GM19043 (cell line): Measurements from ENCODE around the gene ZNF296.

Experiments used
- ATAC-seq: cut with Tn5 transposase; IDR thresholded peaks from one replicate; pipeline ENCODE4 v1.9.1; 2021; ENCODE audit warnings: low read depth; ENCODE audit not compliant: unreplicated experiment

The ZNF296 gene

DNA sequence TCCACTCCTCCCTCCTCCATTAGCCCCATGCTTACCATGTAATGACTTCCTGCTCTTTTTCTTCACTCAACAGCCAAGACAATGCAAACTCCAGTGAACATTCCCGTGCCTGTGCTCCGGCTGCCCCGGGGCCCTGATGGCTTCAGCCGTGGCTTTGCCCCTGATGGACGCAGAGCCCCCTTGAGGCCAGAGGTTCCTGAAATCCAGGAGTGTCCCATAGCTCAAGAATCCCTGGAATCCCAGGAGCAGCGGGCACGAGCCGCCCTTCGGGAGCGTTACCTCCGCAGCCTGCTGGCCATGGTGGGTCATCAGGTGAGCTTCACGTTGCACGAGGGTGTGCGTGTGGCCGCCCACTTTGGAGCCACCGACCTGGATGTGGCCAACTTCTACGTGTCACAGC lies 13.8 kb upstream of the ZNF296 start:
- no peak for ATAC-seq

DNA sequence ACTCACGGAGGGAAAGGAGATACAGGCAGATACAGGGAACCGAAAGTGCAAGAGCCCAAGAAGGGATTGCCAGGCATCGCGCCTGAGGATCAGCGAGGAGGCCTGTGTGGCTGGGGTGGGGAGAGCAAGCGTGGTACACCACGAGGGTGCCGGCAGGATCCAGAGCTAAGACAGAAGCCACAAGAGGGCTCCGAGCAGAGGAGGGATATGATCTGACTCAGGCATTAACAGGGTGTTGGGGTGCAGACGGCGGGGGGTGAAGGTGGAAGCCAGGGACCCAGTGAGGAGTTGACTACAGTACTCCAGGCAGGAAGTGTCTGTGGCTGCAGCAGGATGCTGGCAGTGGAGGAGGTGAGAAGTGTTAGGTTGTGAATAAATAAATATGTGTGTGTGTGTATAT lies 11.3 kb upstream of the ZNF296 start:
- ATAC-seq: no peak

DNA sequence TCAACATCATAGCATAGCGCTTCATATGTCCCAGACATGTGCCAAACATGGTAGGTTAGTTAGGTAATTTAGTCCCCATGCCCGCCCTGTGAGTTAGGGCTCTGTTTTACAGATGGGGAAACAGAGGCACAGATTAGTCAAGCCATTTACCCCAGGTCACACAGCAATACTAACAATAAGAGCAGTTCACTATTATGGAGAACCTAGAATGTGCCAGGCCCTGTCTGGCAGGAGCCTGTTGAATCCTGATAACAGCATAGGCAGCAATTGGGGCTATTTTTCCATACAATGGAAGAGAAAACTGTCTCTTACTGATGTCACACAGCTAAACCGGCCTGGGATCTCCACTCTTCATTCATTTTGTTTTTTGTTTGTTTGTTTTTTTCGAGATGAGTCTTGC lies 10.2 kb upstream of the ZNF296 start:
- ATAC-seq: no peak

DNA sequence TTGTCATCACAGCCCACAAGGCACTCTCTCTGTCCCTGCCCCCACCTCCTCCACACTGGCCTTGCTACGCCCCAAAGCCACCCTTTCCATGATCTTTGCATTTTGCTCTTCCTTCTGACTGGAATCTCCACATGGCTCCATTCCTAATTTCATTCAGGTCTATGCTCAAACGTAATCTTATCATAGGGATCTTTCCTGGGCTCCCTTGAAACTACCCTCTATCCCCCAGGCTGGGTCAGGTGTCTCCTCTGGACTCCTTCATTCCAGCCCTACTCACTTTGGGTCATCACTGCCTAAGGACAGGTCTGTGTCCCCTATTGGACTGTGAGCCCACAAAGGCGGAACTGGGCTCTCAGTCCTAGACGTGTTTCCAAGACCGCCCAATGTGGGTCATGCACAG lies 5.9 kb upstream of the ZNF296 start:
- ATAC-seq: no peak

DNA sequence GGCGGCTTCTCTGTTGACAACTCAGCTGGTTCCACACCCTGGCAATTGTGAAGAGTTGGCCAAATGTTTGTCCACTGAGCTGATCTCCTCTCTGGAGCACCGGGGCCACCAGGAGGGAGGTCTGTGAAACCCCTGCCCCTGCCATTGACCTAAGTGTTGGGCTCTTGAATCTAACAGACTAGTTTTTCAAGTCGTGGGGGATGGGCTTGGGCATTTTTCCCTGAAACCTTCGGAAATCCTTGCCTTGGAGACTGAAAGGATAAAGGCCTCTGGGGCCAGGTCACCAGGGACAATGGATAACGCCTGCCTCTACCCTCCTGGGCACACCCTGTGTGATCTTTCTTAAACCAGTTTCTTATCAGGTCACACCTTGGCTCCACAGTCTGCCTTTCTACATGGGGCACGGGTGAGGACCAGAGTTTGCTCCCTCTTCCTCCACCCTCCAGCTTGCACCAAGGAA lies 3.7 kb upstream of the ZNF296 start:
- ATAC-seq: no peak

DNA sequence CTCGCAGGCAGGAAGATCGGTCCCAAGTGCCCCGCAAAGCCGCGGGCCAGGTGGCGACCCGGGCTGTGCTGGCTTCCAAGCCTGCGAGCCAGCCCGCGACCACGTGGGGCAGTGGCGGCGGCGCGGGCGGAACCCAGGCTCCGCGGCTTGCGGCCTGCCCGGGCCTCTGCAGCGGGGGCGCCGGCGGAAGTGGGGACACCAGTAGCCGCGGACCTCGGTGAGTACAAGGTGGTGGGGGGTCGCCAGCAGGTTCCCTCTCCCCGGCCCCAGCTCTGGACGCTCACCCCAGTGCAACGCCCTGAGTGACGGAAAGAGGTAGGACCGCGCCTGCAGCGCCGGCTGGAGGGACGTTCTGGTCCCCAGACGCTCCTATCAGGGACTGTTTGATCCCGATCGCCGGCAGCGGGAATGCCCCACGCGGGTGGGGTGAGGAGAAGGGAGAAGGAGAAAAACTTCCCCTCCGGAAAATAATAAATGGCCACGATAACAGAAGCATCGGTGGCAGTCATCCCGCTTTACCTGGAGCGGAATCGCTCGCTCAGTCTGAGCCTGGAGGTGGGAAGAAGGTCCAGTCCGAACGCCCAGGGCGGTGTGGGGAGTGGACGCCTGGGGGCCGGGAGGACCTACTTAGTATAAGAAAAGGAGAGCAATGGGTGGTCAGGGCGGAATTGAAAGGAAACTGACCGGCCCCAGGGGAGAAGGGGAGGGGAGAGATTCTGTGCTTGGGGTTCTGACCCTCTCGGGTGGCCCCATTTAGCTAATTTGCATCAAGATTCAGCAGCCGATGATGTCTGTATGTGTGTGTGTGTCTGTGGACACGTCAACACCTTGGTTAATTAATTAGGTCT lies 3.0 kb upstream of the ZNF296 start, which contains the start of gene GEMIN7:
TSS of gene GEMIN7 (plus strand) at position 198 of the 848 bp plus-strand sequence. CDS start 10,855 bp downstream, outside the sequence.
- no peak for ATAC-seq

DNA sequence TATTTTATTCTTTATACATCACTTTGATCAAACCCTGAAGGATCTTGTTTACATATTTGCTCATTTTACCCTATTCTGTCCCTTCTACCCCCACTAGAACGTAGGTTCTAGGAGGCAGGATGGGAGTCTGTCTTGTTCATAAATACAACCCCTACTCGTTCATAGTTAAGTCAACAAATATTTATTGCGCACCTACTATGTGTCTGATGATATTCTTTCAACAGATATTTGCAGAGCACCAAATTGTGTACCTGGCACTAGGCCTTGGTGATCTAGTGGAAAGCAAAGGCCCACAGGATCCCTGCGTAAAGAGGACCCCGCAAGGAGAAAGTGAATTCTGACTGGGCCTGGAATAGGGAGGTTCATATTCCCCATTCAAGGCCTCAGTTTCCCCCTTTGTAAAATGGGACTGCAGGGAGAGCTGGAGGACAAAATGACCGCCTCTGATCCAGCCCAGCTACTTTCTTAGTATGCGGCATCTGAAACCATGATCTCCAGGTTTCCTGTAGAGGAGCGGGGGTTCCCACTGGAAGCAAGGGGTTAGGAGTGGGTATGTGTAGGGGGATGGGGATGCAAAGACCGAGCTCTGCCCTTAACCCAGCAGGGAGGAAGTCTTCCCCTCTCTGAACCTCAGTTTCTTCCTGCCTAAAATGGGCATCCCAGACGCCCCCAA lies 2.2 kb upstream of the ZNF296 start:
- ATAC-seq: no peak

DNA sequence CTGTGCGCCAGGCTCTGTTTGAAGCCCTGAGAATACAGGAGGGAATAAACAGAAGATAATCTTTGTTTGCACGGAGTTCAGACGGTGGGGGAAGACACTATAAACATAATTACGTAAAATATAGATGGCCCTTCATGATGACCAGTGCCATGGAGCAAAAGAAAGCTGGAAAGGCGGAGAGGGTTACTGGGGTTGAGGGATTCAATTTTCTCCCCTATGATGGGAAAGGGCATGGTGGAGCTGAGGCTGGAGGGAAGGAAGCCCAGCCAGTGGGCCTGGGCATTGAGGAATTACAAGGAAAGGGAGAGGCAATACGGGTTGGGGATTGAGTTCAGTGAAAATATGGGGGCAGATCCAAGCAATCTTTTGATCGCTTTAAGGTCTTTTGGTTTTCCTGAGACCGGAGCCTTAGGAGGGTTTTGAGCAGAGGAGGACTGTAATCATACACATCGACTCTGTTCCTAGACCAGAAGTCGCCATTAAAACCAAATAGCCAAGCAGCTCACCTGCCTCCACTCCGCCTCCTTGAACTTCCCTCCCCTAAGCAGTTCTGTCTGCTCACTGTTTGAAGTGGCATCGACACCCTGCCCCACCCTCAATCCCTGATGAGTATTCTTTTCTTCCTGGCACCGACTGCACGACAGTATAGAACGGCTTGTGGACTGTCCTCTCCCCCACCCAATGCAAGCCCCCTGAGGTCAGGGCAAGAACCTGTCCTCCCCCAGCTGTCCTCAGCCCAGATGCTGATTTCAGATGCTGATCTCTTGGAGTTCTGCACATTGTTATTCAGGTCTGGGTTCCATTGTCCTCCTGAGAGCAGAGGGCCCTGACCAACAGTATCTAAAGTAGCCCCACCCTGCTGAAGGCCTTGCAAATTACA lies 813 bp upstream of the ZNF296 start:
- no peak for ATAC-seq

DNA sequence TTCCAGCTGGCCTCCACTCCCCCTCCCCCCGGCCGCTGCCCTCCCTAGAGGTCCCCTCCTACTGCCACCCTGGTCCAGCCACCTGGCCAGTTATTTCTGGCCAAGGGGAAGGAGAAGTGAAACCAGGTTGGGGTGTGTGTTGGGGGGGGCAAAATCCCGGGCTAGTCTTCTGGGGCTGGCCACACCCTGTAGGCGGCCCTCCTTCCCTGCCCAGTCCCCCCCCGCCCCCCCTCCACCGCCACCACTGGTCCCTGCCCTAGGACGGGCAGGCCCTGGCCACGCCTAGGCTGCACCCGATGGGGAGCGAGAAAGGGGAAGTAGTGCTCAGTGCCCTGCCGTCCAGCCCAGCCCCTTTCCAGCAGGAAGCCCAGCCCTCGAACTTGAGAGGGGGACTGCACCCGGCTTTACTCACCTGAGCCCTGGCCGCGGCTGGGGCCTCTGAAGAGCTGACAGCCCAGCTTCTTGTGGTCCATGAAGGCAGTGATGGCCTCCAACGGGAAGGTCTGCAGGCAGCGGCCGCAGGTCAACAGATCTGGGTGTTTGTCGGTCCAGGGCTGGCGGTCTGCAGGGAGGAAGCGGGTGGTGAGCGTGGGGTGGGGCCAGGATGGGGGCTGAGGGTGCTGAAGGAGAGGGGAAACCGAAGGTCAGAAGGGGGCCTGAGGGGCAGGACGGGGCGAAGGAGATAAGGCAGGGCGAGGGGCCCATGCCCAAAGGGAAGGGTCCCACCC lies 813 bp downstream of the ZNF296 start:
- ATAC-seq: peak; percentile 53

DNA sequence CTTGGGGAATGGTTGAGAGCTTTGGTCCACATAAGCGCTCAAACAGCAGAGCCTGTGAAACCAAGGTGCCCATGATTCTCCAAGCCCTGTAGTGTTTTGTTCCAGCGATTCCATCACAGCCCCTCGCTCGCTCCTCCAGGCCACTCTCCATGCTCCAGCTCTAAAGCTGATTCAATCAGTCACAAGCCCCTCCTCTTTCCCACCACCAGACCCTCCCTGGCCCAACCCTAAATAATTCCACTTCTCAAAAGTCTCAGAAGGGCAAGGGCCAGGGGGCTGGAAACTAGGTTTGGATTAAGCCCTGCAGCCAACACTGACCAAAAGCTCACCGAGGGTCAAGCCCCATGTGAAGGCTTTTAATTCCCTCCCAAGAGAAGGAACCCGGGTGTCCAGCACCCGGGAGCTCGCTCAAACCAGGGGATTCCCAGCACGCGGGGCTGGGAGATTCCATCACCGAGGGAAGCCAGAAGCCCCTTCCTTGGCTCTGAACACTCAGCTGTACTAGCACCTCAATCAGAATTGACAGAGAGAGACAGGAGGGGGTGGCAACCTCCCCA lies 1.5 kb downstream of the ZNF296 start:
- ATAC-seq: no peak

DNA sequence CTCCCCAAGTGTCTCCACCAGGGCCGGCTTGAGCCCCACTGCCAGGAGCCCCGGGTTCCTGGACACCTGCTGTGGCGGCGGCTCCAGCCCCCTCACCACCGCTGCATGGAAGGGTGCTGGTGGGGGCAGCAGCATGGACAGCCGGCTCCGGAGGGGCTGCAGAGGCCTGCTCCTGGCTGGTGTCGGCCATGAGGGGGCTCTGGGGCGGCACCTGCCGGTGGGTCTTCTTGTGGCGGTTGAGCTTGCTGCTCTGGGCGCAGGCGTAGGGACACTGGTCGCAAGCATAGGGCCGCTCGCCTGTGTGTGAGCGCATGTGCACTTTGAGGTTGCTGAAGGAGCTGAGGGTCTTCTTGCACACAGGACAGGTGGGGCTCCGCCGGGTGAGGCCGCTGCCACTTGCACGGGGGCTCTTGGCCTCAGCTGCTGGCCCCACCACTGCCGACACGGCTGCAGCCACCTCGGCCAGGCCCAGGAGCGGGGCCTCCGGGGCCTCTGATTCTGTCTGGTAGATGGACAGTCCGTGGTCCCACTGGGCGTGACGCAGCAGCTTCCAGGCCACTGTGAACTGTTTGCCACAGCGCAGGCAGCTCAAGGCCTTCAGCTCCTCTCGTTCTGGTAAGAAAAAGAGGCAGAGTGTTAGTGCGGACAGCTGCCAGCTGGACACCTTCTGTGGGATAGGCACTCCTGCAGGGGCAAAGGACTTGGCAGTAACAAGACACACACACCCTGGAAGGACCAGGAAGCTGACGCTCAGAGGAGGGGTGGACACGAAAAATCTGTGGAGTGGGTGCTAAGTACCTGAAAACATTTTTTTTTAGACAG lies 4.1 kb downstream of the ZNF296 start:
- ATAC-seq: no peak

DNA sequence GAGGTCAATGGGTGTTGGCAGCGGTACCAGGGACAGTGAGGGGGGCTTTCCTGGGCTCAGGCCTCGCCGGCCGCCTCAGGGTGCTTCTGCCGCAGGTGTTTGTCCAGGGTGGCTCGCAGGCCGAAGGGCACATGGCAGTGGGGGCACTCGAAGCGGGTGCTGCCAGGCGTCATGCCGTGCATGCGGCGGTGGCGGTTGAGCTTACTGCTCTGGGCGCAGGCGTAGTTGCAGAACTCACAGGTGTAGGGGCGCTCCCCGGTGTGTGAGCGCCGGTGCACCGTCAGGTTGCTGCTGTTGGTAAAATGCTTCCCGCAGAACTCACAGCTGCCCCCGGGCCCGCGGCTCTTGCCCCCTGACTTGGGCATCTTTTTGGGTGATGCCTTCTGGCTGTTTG lies 4.7 kb downstream of the ZNF296 start:
- no peak for ATAC-seq

DNA sequence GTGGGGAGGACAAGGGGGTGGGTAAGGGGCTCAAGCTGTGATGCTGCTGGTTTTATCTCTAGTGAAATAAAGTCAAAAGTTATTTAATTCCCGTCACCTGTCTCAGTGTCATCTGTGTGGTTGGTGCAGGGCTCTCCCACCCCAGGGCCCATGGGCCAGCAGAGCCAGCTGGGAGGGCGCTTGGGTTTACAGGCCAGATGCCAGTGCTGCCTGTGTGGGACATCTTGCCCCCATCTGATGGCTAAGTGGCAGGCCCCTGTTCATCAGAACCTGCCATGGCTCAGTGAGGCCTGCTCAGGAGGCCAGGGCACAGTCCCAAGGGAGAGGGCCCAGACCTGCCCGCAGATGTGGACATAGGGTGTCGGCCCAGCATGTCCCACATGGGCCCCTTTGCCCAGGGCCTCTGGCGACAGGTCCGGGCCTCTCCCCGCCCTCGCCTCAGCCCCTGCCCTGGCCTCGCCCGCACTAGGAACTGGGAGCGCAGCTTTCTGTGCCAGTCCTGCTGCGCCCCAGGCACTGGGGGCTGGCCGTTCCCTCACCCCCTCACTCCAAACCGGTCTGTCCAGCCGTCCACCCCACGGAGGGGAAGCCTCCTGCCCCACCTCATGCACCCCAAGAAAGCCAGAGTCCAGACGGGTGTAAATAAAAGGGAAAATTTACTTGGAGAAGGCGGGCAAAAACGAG lies 5.3 kb downstream of the ZNF296 start:
- ATAC-seq: no peak

DNA sequence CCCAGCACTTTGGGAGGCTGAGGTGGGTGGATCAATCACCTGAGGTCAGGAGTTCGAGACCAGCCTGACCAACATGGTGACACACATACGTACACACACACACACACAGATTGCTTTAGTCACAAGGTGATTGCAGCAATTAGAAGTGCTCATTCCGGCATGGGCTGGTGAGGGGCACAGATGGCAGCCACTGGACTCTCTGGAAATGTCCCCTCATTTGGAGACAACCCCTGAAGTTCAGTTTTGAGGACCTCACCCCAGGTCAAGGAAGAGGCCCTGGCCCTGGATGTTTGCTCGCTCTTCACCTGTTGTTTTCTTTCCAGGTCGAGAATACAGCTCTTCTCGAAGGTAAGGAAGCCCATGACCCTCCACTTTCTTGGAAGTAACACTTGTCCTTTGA lies 6.1 kb downstream of the ZNF296 start:
- ATAC-seq: no peak

DNA sequence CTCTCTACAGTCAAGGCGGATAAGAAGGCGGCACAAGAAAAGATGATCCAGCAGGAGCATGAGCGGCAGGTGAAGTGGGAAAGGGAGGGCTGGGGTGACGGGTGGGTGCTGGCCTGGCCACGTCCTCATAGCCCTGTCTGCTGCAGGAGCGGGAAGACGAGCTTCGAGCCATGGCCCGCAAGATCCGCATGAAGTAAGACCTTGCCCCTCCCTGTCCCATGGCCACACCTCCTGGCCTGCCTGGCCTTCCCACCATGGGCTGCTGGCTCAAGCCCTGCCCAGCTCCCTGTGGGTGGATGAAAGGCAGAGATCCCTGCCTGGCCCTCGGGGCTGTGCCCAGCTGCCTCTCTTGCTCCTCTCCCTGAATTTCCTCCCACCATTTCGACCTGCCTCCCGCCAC lies 7.2 kb downstream of the ZNF296 start:
- no peak for ATAC-seq

DNA sequence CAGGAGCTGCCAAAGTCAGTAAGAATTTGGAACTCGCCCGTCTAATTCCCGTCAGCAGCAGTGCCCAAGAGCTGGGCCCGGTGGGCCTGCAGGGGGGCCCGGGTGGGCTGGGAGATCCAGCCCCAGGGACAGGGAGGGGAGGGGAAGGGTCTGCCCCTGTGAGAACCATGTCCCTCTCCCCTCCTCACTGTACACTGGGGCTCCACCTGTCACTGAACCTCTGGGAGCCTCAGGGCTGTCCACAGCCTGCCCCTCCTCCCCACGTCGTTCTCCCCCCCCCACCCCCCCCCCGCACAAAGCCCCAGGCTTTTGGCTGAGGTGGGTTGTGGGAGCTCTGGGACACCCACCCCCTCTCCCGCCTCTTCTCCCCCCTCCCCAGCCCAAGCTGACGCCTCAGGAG lies 8.2 kb downstream of the ZNF296 start:
- ATAC-seq: no peak

DNA sequence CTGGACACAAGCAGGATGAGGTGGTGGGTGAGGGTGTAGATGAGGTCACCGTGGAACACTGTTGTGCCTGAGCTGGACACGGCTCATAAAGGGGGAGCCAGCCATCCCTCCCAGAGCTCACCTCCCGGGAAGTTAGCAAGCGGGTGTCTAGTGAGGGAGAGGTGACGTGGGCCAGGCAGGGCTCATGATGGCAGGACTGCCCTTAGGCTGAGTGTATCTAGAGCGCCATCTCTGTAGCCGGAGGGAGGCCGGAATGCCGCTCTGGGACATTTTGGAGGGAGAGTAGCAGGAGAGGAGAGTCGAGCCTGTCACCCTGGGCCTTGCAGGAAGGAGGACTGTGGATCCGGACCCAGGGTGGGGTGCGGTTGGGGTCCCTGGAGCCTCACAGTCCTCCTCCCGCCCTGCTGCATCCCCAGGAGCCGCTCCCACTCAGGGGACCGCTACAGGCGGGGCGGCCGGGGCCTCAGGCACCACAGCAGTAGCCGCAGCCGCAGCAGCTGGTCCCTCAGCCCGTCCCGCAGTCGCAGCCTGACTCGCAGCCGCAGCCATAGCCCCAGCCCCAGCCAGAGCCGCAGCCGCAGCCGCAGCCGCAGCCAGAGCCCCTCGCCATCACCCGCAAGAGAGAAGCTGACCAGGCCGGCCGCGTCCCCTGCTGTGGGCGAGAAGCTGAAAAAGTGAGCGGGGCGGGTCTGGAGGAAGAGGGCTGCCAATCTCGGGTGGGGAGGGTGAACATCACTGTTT lies 9.2 kb downstream of the ZNF296 start:
- ATAC-seq: no peak
